K562 (cell line): Measurements from ENCODE around the gene GOT1. TPM values are rescaled to one million over a fixed set of nuclear protein-coding genes. Genes with fewer than 3 reads are reported as not detected.
A peak's percentile ranks its signal among the peaks of the same experiment; 100 is the strongest.

Experiments
- ARID1B ChIP-seq: fragments of 450-650 bp; IDR thresholded peaks from 2 replicates; pipeline ENCODE4 v1.6.1; 2016; ENCODE audit warnings: antibody characterized with exemption, mild to moderate bottlenecking, inconsistent platforms
- BMI1 ChIP-seq: fragments of 150-350 bp; IDR thresholded peaks from 2 replicates; pipeline ENCODE4 v1.6.1; 2014; ENCODE audit warnings: low read length
- FOS ChIP-seq: IDR thresholded peaks from 3 replicates; pipeline ENCODE4 v1.6.1; 2011; ENCODE audit not compliant: insufficient read length; ENCODE audit errors: extremely low read depth
- FOSL1 ChIP-seq: fragments of 200-800 bp; sonication (Bioruptor generic); conservative IDR thresholded peaks from 2 replicates; pipeline ENCODE4 v1.6.1; 2016; ENCODE audit warnings: missing genetic modification characterization, missing compliant biosample characterization
- FOXM1 ChIP-seq, 2 experiments: fragments of 450-650 bp in 1 of 2; sonication (generic) in 1 of 2; formaldehyde crosslinking in 1 of 2; IDR thresholded peaks; 2 replicates each; pipeline versions ENCODE4 v1.6.1 to v1.9.0; 2017 to 2022; ENCODE audit warnings: low read depth in 2 of 2, mild to moderate bottlenecking in 2 of 2, missing genetic modification reagents in 1 of 2, moderate library complexity in 1 of 2
- GATAD2B ChIP-seq: fragments of 450-650 bp; IDR thresholded peaks from 2 replicates; pipeline ENCODE4 v1.6.1; 2017; ENCODE audit warnings: mild to moderate bottlenecking, borderline replicate concordance
- GMEB1 ChIP-seq: fragments of 250-450 bp; sonication (Bioruptor Pico); IDR thresholded peaks from 2 replicates; pipeline ENCODE4 v1.4.0; 2020; ENCODE audit warnings: mild to moderate bottlenecking
- HDAC6 ChIP-seq: IDR thresholded peaks from 2 replicates; pipeline ENCODE4 v1.6.1; 2012; ENCODE audit warnings: low read depth, mild to moderate bottlenecking, control low read depth, inconsistent platforms, low read length, moderate library complexity
- KHSRP ChIP-seq: fragments of 450-650 bp; IDR thresholded peaks from 2 replicates; pipeline ENCODE4 v1.6.1; 2017
- L3MBTL2 ChIP-seq: fragments of 450-650 bp; IDR thresholded peaks from 2 replicates; pipeline ENCODE4 v1.6.1; 2016; ENCODE audit warnings: mild to moderate bottlenecking, moderate library complexity
- NR3C1 ChIP-seq: sonication (generic); formaldehyde crosslinking; IDR thresholded peaks from 2 replicates; pipeline ENCODE4 v1.8.1; 2022; ENCODE audit warnings: missing genetic modification reagents
- POLR2G ChIP-seq: fragments of 200-400 bp; formaldehyde crosslinking; IDR thresholded peaks from 2 replicates; pipeline ENCODE4 v1.6.1; 2017; ENCODE audit warnings: low read depth, mild to moderate bottlenecking, antibody characterized with exemption, low read length, moderate library complexity
- RCOR1 ChIP-seq, 2 experiments: IDR thresholded peaks; 2 replicates each; pipeline ENCODE4 v1.6.1; 2012; ENCODE audit warnings: low read depth in 2 of 2, low read length in 2 of 2, borderline replicate concordance in 1 of 2, improper control_type of control experiment in 1 of 2
- SMAD1 ChIP-seq: fragments of 150-350 bp; IDR thresholded peaks from 2 replicates; pipeline ENCODE4 v1.6.1; 2014; ENCODE audit warnings: low read length, low read depth; ENCODE audit not compliant: partially characterized antibody
- TAF7 ChIP-seq: fragments of 450-650 bp; IDR thresholded peaks from 2 replicates; pipeline ENCODE4 v1.6.1; 2016; ENCODE audit warnings: missing genetic modification characterization, missing compliant biosample characterization
- TBP ChIP-seq: optimal IDR thresholded peaks from 2 replicates; pipeline ENCODE3; 2011; ENCODE audit warnings: low read depth, low read length, improper control_type of control experiment
- THRB ChIP-seq: fragments of 450-650 bp; formaldehyde crosslinking; conservative IDR thresholded peaks from 2 replicates; pipeline ENCODE4 v1.4.0; 2022; ENCODE audit warnings: mild to moderate bottlenecking, missing genetic modification characterization
- USF1 ChIP-seq: sonication (generic); formaldehyde crosslinking; IDR thresholded peaks from 2 replicates; pipeline ENCODE4 v1.9.0; 2022; ENCODE audit warnings: mild to moderate bottlenecking, missing genetic modification reagents
- ZBED1 ChIP-seq: IDR thresholded peaks from 2 replicates; pipeline ENCODE4 v1.6.1; 2014
- ZBTB26 ChIP-seq: fragments of 450-650 bp; formaldehyde crosslinking; IDR thresholded peaks from 2 replicates; pipeline ENCODE4 v1.4.0; 2022; ENCODE audit warnings: missing genetic modification characterization
- ZNF639 ChIP-seq, 2 experiments: fragments of 200-800 bp in 1 of 2; sonication (Bioruptor generic) in 1 of 2; sonication (generic) in 1 of 2; formaldehyde crosslinking in 1 of 2; IDR thresholded peaks in 1 of 2; conservative IDR thresholded peaks in 1 of 2; 2 replicates each; pipeline versions ENCODE4 v1.5.0 to v1.6.1; 2016 to 2020; ENCODE audit warnings: missing compliant biosample characterization in 1 of 2, missing genetic modification characterization in 1 of 2, missing genetic modification reagents in 1 of 2
- ZNF75A ChIP-seq: fragments of 450-650 bp; formaldehyde crosslinking; IDR thresholded peaks from 2 replicates; pipeline ENCODE4 v1.4.0; 2020; ENCODE audit warnings: mild to moderate bottlenecking
- polyA plus RNA-seq, 8 experiments: library from polyadenylated mRNA; depleted of rRNA in 4 of 8; stranded (reverse) in 5 of 8; unstranded in 3 of 8; fragments of >200 nt; fragmentation: Nextera tagmentation in 2 of 8; fragmentation: Illumina TruSeq in 1 of 8; extraction: Ambion mirVana in 2 of 8; extraction: Trizol in 1 of 8; gene quantifications; 2 replicates each; pipeline versions ENCODE4 v1.2.1 to v1.2.3, GENCODE V29; 2011 to 2014; ENCODE audit warnings: inconsistent platforms in 1 of 8, missing spikeins in 1 of 8
- total RNA-seq, 7 experiments: library from RNA; depleted of rRNA in 6 of 7; stranded (reverse); fragments of >200 nt in 6 of 7; fragmentation: Illumina TruSeq in 2 of 7; extraction: Trizol in 2 of 7; gene quantifications; 2 replicates each; pipeline versions ENCODE4 v1.2.1 to v1.2.3, GENCODE V29; 2011 to 2021; ENCODE audit warnings: low replicate concordance in 1 of 7

GOT1 gene
- total and polyA plus RNA-seq, 9 of the 15 experiments (the other 6 are each of a cell fraction or from before 2014, with no cell fraction given): 55.7 to 166 (median 75.4) TPM

- no peak; the same call in 1 of the 2 replicates for TF ChIP-seq USF1 (CRISPR knock-in tag)
- no peak for TF ChIP-seq FOSL1
- peak; percentile 84; the same call in 1 of the 2 replicates for TF ChIP-seq L3MBTL2
- TF ChIP-seq ZNF75A (CRISPR knock-in tag): no peak
- peak in 1 of 2 experiments; percentile 46; a peak in 1 of 4 replicates for TF ChIP-seq RCOR1 (IDR thresholded peaks at IDR 0.05; ENCODE audit: borderline replicate concordance in 1 of 2, low read depth in 2 of 2, low read length in 2 of 2)
- no peak for TF ChIP-seq KHSRP
- peak; percentile 86 for TF ChIP-seq FOXM1 (IDR thresholded peaks at IDR 0.05; ENCODE audit: low read depth)
- TF ChIP-seq FOXM1 (CRISPR knock-in tag; IDR thresholded peaks at IDR 0.05; ENCODE audit: low read depth): no peak; the same call in 1 of the 2 replicates
- TF ChIP-seq ARID1B: no peak
- TF ChIP-seq GATAD2B: no peak
- TF ChIP-seq TBP: peak; percentile 93
- no peak for TF ChIP-seq BMI1
- no peak for TF ChIP-seq ZBTB26
- no peak for TF ChIP-seq GMEB1 (CRISPR knock-in tag)
- TF ChIP-seq THRB: no peak
- no peak for TF ChIP-seq NR3C1 (CRISPR knock-in tag)
- TF ChIP-seq SMAD1: no peak
- TF ChIP-seq HDAC6: no peak
- TF ChIP-seq FOS: peak; percentile 96
- TF ChIP-seq ZBED1: no peak
- peak; percentile 92 for TF ChIP-seq TAF7 (tag)
- TF ChIP-seq POLR2G: peak; percentile 99
- TF ChIP-seq ZNF639 (CRISPR knock-in tag; conservative IDR thresholded peaks at IDR 0.05 in 1 of 2, IDR thresholded peaks at IDR 0.05 in 1 of 2): peak in 1 of 2 experiments; percentile 26; a peak in 1 of 4 replicates
Measured at GRCh38 chr10:99430451-99431189, at the start of gene GOT1 (continued).
